Renal cortical epithelial cell (primary cell): ENCODE results near the gene SLC7A6. TPM values are rescaled to one million over a fixed set of nuclear protein-coding genes. Genes with fewer than 3 reads are reported as not detected.
A peak's percentile ranks its signal among the peaks of the same experiment; 100 is the strongest.

Experiments
- DNase-seq: peaks from one replicate; pipeline ENCODE4 v3.0.0-alpha.2; 2011; ENCODE audit warnings: low read depth
- total RNA-seq: library from RNA; depleted of rRNA; stranded (reverse); fragments of >200 nt; gene quantifications from 2 replicates; pipeline ENCODE4 v1.2.3, GENCODE V29; 2014

The SLC7A6 gene
- total RNA-seq, 1 donor from 2014 or later: 20.0 TPM

GRCh38 chr16:68235108-68235886, 29.0 kb upstream of the SLC7A6 start:
- DNase-seq: no peak

- no peak for DNase-seq
Observed at GRCh38 chr16:68235887-68236136, 28.5 kb upstream of the SLC7A6 start, which contains the start of gene ESRP2. ESRP2 (minus strand) TSS chr16:68236127; CDS start chr16:68236045, 82 bp downstream.

GRCh38 chr16:68236137-68236825, 28.0 kb upstream of the SLC7A6 start:
- peak; percentile 23 for DNase-seq

GRCh38 chr16:68236826-68237242, 27.5 kb upstream of the SLC7A6 start:
- DNase-seq: peak; percentile 49

GRCh38 chr16:68237243-68238028, 26.9 kb upstream of the SLC7A6 start:
- DNase-seq: peak; percentile 91

GRCh38 chr16:68238029-68238345, 26.3 kb upstream of the SLC7A6 start:
- DNase-seq: no peak

GRCh38 chr16:68242085-68242484, 22.2 kb upstream of the SLC7A6 start:
- DNase-seq: no peak

- no peak for DNase-seq
Observed at GRCh38 chr16:68242926-68243858, 21.1 kb upstream of the SLC7A6 start.

- no peak for DNase-seq
Observed at GRCh38 chr16:68244481-68244902, 19.8 kb upstream of the SLC7A6 start.

- peak; percentile 66 for DNase-seq
Observed at GRCh38 chr16:68244903-68245853, 19.1 kb upstream of the SLC7A6 start, which contains the start of gene PLA2G15. PLA2G15 (plus strand) TSS chr16:68245373; CDS start chr16:68245427, 54 bp downstream.

- no peak for DNase-seq
Observed at GRCh38 chr16:68246121-68246520, 18.2 kb upstream of the SLC7A6 start.

- peak; percentile 42 for DNase-seq
Observed at GRCh38 chr16:68246666-68247065, 17.7 kb upstream of the SLC7A6 start.

GRCh38 chr16:68247400-68247799, 16.9 kb upstream of the SLC7A6 start:
- no peak for DNase-seq

- no peak for DNase-seq
Observed at GRCh38 chr16:68247932-68248331, 16.4 kb upstream of the SLC7A6 start.

GRCh38 chr16:68249371-68249770, 15.0 kb upstream of the SLC7A6 start:
- no peak for DNase-seq

- DNase-seq: no peak
Observed at GRCh38 chr16:68250951-68251350, 13.4 kb upstream of the SLC7A6 start.

GRCh38 chr16:68251832-68252231, 12.5 kb upstream of the SLC7A6 start:
- no peak for DNase-seq

- no peak for DNase-seq
Observed at GRCh38 chr16:68252383-68252782, 11.9 kb upstream of the SLC7A6 start.

GRCh38 chr16:68253721-68254120, 10.6 kb upstream of the SLC7A6 start:
- DNase-seq: no peak

- DNase-seq: no peak
Observed at GRCh38 chr16:68255712-68256111, 8.6 kb upstream of the SLC7A6 start.
